ENCODE measurements around the gene ANK3.

DNA sequence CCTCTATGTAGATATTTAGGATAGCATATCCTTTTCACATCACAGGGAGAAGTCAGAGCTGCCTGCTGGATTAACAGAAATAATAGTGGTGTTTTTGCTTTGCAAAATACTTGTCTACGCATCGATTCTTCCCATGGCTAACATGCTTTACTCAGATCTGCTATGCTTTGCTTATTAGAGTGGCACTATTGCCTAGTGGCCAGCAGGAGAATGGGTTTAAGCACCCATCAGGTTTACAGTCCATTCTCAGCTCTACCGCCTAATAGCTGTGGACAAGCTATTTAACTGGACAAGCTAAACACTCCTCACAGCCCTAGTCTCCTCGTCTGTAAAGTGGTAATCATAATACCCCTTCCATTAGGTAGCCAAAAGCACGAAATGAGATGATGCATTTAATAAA, 265.1 kb downstream of the ANK3 start:
- TF ChIP-seq EP300 (conservative IDR thresholded peaks at IDR 0.05; ENCODE audit: poor library complexity, severe bottlenecking): no peak
- TF ChIP-seq, protein P1, sequence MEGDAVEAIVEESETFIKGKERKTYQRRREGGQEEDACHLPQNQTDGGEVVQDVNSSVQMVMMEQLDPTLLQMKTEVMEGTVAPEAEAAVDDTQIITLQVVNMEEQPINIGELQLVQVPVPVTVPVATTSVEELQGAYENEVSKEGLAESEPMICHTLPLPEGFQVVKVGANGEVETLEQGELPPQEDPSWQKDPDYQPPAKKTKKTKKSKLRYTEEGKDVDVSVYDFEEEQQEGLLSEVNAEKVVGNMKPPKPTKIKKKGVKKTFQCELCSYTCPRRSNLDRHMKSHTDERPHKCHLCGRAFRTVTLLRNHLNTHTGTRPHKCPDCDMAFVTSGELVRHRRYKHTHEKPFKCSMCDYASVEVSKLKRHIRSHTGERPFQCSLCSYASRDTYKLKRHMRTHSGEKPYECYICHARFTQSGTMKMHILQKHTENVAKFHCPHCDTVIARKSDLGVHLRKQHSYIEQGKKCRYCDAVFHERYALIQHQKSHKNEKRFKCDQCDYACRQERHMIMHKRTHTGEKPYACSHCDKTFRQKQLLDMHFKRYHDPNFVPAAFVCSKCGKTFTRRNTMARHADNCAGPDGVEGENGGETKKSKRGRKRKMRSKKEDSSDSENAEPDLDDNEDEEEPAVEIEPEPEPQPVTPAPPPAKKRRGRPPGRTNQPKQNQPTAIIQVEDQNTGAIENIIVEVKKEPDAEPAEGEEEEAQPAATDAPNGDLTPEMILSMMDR (IDR thresholded peaks at IDR 0.05; ENCODE audit: poor library complexity, severe bottlenecking): no peak
